SU-DHL-6 (cell line): ENCODE results near the gene KATNIP.

Source experiments
- CTCF ChIP-seq: fragments of 200-600 bp; sonication (generic); IDR thresholded peaks from one replicate; pipeline ENCODE4 v1.5.1; 2017; ENCODE audit warnings: antibody characterized with exemption, mild to moderate bottlenecking, low read length, moderate library complexity; ENCODE audit not compliant: insufficient read depth, poor library complexity, severe bottlenecking
- EZH2phosphoT487 ChIP-seq: fragments of 200-600 bp; sonication (generic), shearing (Covaris generic); conservative IDR thresholded peaks from 2 replicates; pipeline ENCODE4 v1.6.1; 2018; ENCODE audit warnings: mild to moderate bottlenecking, antibody characterized with exemption, low read length, moderate library complexity, mixed read lengths

GRCh38 chr16:27595993-27596392, 46.0 kb downstream of the KATNIP start:
- TF ChIP-seq CTCF (no peak), EZH2phosphoT487 (no peak)
